HG03066 (cell line): Measurements from ENCODE around the gene WDR48.

Experiments
- ATAC-seq: cut with Tn5 transposase; IDR thresholded peaks from one replicate; pipeline ENCODE4 v1.9.1; 2021; ENCODE audit warnings: low read depth; ENCODE audit not compliant: unreplicated experiment

WDR48 gene

GRCh38 chr3:39062180-39062579, 10.4 kb downstream of the WDR48 start:
- no peak for ATAC-seq

GRCh38 chr3:39063143-39063542, 11.3 kb downstream of the WDR48 start:
- no peak for ATAC-seq

GRCh38 chr3:39064646-39065045, 12.8 kb downstream of the WDR48 start:
- no peak for ATAC-seq

- ATAC-seq: peak; percentile 93
Measured at GRCh38 chr3:39065197-39065596, 13.4 kb downstream of the WDR48 start.

- ATAC-seq: no peak
Measured at GRCh38 chr3:39067286-39067685, 15.5 kb downstream of the WDR48 start.

- ATAC-seq: no peak
Measured at GRCh38 chr3:39068556-39068955, 16.7 kb downstream of the WDR48 start.

- ATAC-seq: no peak
Measured at GRCh38 chr3:39075910-39076309, 24.1 kb downstream of the WDR48 start.

GRCh38 chr3:39079530-39079929, 27.7 kb downstream of the WDR48 start:
- no peak for ATAC-seq

GRCh38 chr3:39080026-39080425, 28.2 kb downstream of the WDR48 start:
- no peak for ATAC-seq

GRCh38 chr3:39082666-39083313, 31.0 kb downstream of the WDR48 start:
- no peak for ATAC-seq

- ATAC-seq: no peak
Measured at GRCh38 chr3:39086144-39086543, 34.3 kb downstream of the WDR48 start.

- no peak for ATAC-seq
Measured at GRCh38 chr3:39088456-39088855, 36.6 kb downstream of the WDR48 start.

GRCh38 chr3:39088889-39089288, 37.1 kb downstream of the WDR48 start:
- ATAC-seq: no peak

GRCh38 chr3:39090922-39091321, 39.1 kb downstream of the WDR48 start:
- ATAC-seq: no peak

GRCh38 chr3:39094851-39095677, 43.2 kb downstream of the WDR48 start:
- ATAC-seq: no peak

- ATAC-seq: no peak
Measured at GRCh38 chr3:39095778-39096177, 44.0 kb downstream of the WDR48 start.

GRCh38 chr3:39096775-39097174, 45.0 kb downstream of the WDR48 start:
- ATAC-seq: no peak

- no peak for ATAC-seq
Measured at GRCh38 chr3:39097716-39098472, 46.1 kb downstream of the WDR48 start.

GRCh38 chr3:39098473-39099000, 46.7 kb downstream of the WDR48 start:
- ATAC-seq: no peak

- no peak for ATAC-seq
Measured at GRCh38 chr3:39099242-39099641, 47.4 kb downstream of the WDR48 start.
